ENCODE measurements around the gene TEAD4.
A peak's percentile ranks its signal among the peaks of the same experiment; 100 is the strongest.
"Not testable (repeated sequence)": the region's sequence is repeated elsewhere in the genome, so short reads cannot be mapped to it uniquely, and the experiment has no call there.

Gene TEAD4

DNA sequence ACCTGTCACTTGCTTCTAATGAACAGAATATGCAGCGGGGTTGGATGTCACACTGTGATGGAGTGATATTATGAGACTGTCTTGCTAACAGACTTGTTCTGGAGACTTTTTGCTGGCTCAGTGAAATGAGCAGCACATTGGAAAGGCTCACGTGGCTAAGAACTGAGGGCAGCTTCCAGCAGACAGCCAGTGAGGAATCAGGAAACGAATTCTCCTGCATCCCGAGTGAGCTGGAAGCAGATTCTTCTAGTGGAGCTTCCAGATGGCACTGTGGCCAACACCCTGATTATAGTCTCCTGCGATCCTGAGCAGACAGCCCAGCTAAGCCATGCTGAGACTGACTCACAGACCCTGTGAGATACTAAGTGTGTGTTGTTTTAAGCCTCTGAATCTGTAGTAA, 101.9 kb downstream of the TEAD4 start:
- peak; percentile 66 for DNase-seq (ENCODE audit: low read depth)

DNA sequence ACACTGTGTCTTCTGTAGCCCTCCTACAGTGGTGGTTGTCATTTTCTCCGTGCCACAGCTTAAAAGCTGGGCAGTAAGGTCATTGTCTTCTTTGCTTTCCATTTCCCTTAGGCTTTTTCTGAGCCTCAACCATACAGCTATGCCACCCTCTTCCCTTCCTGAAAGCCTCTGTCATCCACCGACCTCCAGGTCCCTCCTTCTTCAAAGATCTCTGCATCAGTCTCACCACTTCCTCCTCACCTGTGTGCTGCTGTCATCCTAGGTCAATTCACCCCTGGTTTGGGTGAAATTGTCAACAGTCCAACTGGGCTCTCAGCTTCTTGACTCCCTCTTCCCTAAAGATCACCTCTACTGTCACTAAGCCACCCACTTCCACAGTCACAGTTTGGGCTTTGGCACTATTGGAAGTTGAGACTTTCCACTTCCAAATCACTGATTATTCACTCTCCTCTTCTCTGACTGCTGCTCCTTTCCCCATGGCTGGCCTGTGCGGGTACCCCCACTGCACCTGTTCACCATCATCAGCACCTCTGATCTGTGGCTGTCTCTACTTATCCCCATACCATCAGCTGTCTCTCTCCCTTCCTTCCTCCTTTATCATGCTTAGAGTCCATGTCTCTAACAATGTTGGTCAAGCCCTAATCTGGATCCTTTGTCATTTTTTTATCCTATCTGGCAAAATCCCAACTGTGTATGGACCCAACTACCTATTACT, 102.5 kb downstream of the TEAD4 start:
- no peak for DNase-seq (ENCODE audit: low read depth)
- no peak overlapping the region for H3K4me3 ChIP-seq (ENCODE audit: low read depth, low read length)
- TF ChIP-seq, protein P1, sequence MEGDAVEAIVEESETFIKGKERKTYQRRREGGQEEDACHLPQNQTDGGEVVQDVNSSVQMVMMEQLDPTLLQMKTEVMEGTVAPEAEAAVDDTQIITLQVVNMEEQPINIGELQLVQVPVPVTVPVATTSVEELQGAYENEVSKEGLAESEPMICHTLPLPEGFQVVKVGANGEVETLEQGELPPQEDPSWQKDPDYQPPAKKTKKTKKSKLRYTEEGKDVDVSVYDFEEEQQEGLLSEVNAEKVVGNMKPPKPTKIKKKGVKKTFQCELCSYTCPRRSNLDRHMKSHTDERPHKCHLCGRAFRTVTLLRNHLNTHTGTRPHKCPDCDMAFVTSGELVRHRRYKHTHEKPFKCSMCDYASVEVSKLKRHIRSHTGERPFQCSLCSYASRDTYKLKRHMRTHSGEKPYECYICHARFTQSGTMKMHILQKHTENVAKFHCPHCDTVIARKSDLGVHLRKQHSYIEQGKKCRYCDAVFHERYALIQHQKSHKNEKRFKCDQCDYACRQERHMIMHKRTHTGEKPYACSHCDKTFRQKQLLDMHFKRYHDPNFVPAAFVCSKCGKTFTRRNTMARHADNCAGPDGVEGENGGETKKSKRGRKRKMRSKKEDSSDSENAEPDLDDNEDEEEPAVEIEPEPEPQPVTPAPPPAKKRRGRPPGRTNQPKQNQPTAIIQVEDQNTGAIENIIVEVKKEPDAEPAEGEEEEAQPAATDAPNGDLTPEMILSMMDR (conservative IDR thresholded peaks at IDR 0.05; ENCODE audit: low read depth, low read length) = no peak

More for the DNA sequence above, 101.9 kb downstream of the TEAD4 start:
- TF ChIP-seq, protein P1 (conservative IDR thresholded peaks at IDR 0.05; ENCODE audit: low read depth, low read length) = no peak
- H3K4me3 ChIP-seq (ENCODE audit: low read depth, low read length) = no peak overlapping the region

DNA sequence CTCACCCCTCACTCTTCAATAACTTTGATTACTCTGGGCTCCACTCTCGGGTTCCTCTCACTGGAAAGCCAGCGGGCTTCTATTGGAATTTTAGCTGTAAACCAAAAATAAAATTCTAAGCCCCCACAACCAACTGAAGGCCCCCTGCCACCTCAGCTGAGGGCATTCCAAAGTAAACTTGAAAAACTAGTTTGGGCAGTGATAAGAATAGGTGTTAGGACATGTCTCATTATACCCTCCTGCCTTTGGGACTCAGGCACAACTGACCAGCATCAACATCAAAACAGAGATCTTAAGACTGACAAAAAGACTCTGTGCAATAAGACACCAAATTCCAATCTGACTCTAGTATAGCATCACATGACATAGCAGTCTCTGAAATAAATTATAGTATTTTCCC, 106.1 kb downstream of the TEAD4 start:
- TF ChIP-seq, protein P1 (conservative IDR thresholded peaks at IDR 0.05; ENCODE audit: low read depth, low read length) = no peak
- no peak overlapping the region for H3K4me3 ChIP-seq (ENCODE audit: low read depth, low read length)
- no peak for DNase-seq (ENCODE audit: low read depth)

DNA sequence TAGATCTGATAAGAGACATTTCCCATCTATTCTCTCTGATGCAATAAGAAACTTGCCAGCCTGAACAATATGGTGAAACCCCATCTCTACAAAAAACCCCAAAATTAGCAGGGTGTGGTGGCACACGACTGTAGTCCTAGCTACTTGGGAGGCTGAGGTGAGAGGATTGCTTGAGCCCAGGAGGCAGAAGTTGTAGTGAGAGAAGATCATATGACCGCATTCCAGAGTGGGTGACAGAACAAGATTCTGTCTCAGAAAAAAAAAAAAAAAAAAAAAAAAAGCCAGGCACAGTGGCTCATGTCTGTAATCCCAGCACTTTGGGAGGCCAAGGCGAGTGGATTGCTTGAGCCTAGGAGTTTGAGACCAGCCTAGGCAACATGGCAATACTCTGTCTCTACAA, 106.6 kb downstream of the TEAD4 start:
- peak; percentile 28 for DNase-seq (ENCODE audit: low read depth)
- H3K4me3 ChIP-seq (ENCODE audit: low read depth, low read length) = not testable (repeated sequence)

DNA sequence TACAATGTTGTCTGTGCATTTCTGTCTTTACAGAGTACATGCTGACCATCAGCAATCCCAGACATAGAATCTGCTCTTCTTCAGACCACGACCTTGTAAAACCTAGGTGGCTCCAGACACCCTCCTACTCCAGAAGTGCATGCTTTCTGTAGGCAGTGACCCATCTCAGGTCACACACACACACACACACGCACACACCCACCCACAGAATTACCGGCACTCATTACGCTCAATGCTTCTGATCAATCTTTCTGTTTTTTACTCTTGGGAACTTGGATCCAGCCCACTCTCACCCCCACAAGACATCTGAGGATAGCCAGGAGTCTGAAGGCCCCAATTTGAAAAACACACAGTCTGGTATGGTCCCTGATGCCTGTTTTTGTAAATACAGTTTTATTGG, 110.5 kb downstream of the TEAD4 start:
- H3K4me3 ChIP-seq (ENCODE audit: low read depth, low read length) = no peak overlapping the region
- no peak for DNase-seq (ENCODE audit: low read depth)
- TF ChIP-seq, protein P1 (conservative IDR thresholded peaks at IDR 0.05; ENCODE audit: low read depth, low read length) = no peak

DNA sequence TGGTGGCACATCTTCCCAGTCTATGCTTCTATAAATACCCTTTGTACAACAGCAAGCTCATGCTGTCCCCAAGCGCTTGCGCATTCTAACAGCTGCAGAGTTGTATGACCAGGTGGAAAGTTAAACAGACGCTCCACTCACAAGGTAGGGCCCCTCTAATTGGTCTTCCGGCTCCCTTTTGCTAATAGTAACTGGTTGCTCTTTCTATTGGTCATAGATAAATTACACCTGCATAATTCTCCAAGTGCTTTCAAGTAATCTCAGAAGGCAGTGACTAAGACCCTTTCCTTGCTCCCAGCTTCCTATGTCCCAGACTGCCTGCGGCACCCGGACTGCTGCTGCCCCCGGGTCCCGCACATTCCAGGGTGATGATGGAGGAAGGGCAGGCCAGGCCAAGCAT, 111.9 kb downstream of the TEAD4 start:
- no peak overlapping the region for H3K4me3 ChIP-seq (ENCODE audit: low read depth, low read length)
- no peak for DNase-seq (ENCODE audit: low read depth)
- TF ChIP-seq, protein P1 (conservative IDR thresholded peaks at IDR 0.05; ENCODE audit: low read depth, low read length) = no peak

DNA sequence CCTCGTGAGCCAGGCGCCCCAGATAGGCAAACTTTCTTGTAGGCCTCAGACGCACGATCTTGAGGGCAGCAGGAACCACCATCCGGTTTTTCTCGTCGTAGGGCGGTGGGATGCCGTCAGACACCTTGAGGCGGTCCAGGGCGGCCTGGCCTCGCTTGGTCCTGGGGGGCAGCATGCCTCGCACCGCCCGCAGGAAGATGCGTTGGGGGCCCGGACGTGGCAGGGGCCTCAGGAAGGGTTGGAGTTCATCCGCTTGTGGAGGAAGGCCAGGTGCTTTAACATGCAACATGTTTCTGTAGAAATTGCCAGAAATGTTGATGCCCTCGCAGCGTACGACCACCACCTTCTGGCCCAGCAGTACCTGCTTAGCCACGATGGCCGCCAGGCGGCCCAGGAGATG, 112.5 kb downstream of the TEAD4 start:
- no peak for DNase-seq (ENCODE audit: low read depth)
- H3K4me3 ChIP-seq (ENCODE audit: low read depth, low read length) = no peak overlapping the region
- TF ChIP-seq, protein P1 (conservative IDR thresholded peaks at IDR 0.05; ENCODE audit: low read depth, low read length) = no peak

Measured in choroid plexus epithelial cell (primary cell).